Mesendoderm (in vitro differentiated cells): ENCODE data around the gene APOL5.

Source experiments
- DNase-seq: peaks from one replicate; pipeline ENCODE4 v3.0.0; 2013
- H2AK5ac ChIP-seq: 2 replicates; pipeline ENCODE4 v1.6.1; 2013; ENCODE audit warnings: low read length, inconsistent platforms
- H2BK120ac ChIP-seq: 2 replicates; pipeline ENCODE4 v1.6.1; 2013; ENCODE audit warnings: low read depth, mild to moderate bottlenecking, low read length, moderate library complexity, mixed read lengths
- H2BK15ac ChIP-seq: replicated peaks from 2 replicates; pipeline ENCODE4 v1.6.1; 2013; ENCODE audit warnings: low read depth, mild to moderate bottlenecking, moderate library complexity
- H2BK5ac ChIP-seq: 2 replicates; pipeline ENCODE4 v1.6.1; 2013; ENCODE audit warnings: low read length, inconsistent platforms
- H3K18ac ChIP-seq: 2 replicates; pipeline ENCODE4 v1.6.1; 2013; ENCODE audit warnings: mild to moderate bottlenecking, low read length, mixed read lengths
- H3K23ac ChIP-seq: one replicate; pipeline ENCODE4 v1.6.1; 2013; ENCODE audit warnings: low read length
- H3K27ac ChIP-seq: 2 replicates; pipeline ENCODE4 v1.5.1; 2013; ENCODE audit warnings: low read depth, mild to moderate bottlenecking, inconsistent platforms, low read length, moderate library complexity
- H3K27me3 ChIP-seq: 2 replicates; pipeline ENCODE4 v1.6.1; 2013; ENCODE audit warnings: low read length, control low read depth, mild to moderate bottlenecking, inconsistent platforms; ENCODE audit not compliant: insufficient read depth, poor library complexity
- H3K36me3 ChIP-seq: 2 replicates; pipeline ENCODE4 v1.6.1; 2013; ENCODE audit warnings: low read length, inconsistent platforms; ENCODE audit not compliant: control insufficient read depth, insufficient read depth
- H3K4ac ChIP-seq: one replicate; pipeline ENCODE4 v1.6.1; 2013; ENCODE audit warnings: low read depth, mild to moderate bottlenecking, low read length, moderate library complexity
- H3K4me1 ChIP-seq: 2 replicates; pipeline ENCODE4 v1.6.1; 2013; ENCODE audit warnings: low read depth, low read length, inconsistent platforms; ENCODE audit not compliant: control insufficient read depth
- H3K4me2 ChIP-seq: 2 replicates; pipeline ENCODE4 v1.6.1; 2013; ENCODE audit warnings: low read length
- H3K4me3 ChIP-seq: 2 replicates; pipeline ENCODE4 v1.5.1; 2013; ENCODE audit warnings: mild to moderate bottlenecking, low read length
- H3K56ac ChIP-seq: one replicate; pipeline ENCODE4 v1.6.1; 2013; ENCODE audit warnings: low read length
- H3K79me1 ChIP-seq: 2 replicates; pipeline ENCODE4 v1.6.1; 2013; ENCODE audit warnings: low read length, inconsistent platforms
- H3K79me2 ChIP-seq: 2 replicates; pipeline ENCODE4 v1.6.1; 2013; ENCODE audit warnings: mild to moderate bottlenecking, low read length; ENCODE audit not compliant: control insufficient read depth, insufficient read depth
- H3K9ac ChIP-seq: 2 replicates; pipeline ENCODE4 v1.6.1; 2013; ENCODE audit warnings: low read length, inconsistent platforms
- H4K5ac ChIP-seq: one replicate; pipeline ENCODE4 v1.6.1; 2013; ENCODE audit warnings: low read length
- H4K8ac ChIP-seq: one replicate; pipeline ENCODE4 v1.6.1; 2013; ENCODE audit warnings: low read depth, mild to moderate bottlenecking, control low read depth, low read length, moderate library complexity
- WGBS: extraction: QIAGEN DNeasy Blood & Tissue Kit; methylation state at CpG from one replicate; pipeline ENCODE4 v1.1.7; 2013; ENCODE audit warnings: low lambda C conversion rate, missing lambda C conversion rate; ENCODE audit not compliant: insufficient coverage; ENCODE audit errors: extremely low coverage; 5-methylcytosine and 5-hydroxymethylcytosine counted together

Gene APOL5

DNA sequence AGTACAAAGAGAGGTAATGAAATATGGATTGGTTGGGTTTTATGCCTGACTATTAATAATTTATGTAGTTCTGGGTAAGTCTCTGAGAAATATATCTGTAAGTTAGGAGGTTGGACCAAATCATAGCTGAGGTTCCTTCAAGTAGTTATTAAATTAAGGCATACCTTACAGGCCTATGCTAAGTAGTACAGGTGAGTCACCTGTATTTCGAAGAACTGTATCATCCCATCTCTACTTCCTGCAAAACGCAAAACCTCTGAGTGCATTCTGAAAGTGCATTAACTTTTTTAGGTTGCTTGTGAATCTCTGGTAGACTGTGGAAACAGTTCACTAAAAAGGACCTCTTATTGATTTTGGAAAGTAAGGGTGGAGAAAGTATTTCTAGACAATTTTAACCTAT is 37.1 kb downstream of the APOL5 start:
- no peak overlapping the region for H3K23ac ChIP-seq
- no peak overlapping the region for H4K5ac ChIP-seq
- no peak overlapping the region for H2BK120ac ChIP-seq
- H3K79me1 ChIP-seq: no peaks in the 10 kb centered on the region
- H2AK5ac ChIP-seq: no peak overlapping the region
- no CpG with 5 or more reads among the region's 2 CpGs for WGBS
- H4K8ac ChIP-seq: no peak overlapping the region
- no peak overlapping the region for H3K4me3 ChIP-seq
- H3K79me2 ChIP-seq: no peaks in the 10 kb centered on the region
- H3K18ac ChIP-seq: no peak overlapping the region
- H2BK15ac ChIP-seq: no peak overlapping the region
- peaks cover 2% of the 10 kb centered on the region for H3K36me3 ChIP-seq
- no peak overlapping the region for H3K56ac ChIP-seq
- H3K4me1 ChIP-seq: no peaks in the 10 kb centered on the region
- no peaks in the 10 kb centered on the region for H3K27me3 ChIP-seq
- DNase-seq: no peak
- no peak overlapping the region for H3K27ac ChIP-seq
- no peak overlapping the region for H3K4me2 ChIP-seq
- H3K4ac ChIP-seq: no peak overlapping the region
- H2BK5ac ChIP-seq: no peak overlapping the region
- no peak overlapping the region for H3K9ac ChIP-seq

DNA sequence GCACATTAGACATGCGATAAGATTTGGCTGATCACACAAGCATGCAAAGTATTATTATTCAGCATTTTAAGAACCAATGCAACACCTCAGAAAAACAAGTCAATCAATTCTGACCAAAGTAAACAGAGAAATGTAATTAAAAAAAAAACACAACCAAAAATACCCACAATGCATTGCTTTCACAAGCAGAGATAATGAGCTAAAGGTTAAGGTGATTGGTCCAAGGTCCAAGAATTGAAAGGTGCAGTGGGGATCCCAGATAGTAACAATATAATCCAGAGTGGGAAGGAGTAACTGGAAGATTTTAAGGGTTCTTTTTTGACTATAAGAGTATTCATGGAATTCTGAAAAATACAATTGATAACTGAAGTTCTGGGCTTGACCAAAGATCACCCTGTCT is 39.0 kb downstream of the APOL5 start:
- Histone ChIP-seq H3K27me3 (no peaks in the 10 kb centered on the region), H2BK15ac (no peak overlapping the region), H4K8ac (no peak overlapping the region), H3K79me1 (no peaks in the 10 kb centered on the region), H3K79me2 (no peaks in the 10 kb centered on the region), H3K18ac (no peak overlapping the region), H3K9ac (no peak overlapping the region), H2AK5ac (no peak overlapping the region), H3K23ac (no peak overlapping the region), H4K5ac (no peak overlapping the region), H3K36me3 (peaks cover 2% of the 10 kb centered on the region), H3K27ac (no peak overlapping the region), H2BK120ac (no peak overlapping the region), H3K4me1 (no peaks in the 10 kb centered on the region), H3K56ac (no peak overlapping the region), H3K4ac (no peak overlapping the region), H2BK5ac (no peak overlapping the region), H3K4me2 (no peak overlapping the region), H3K4me3 (no peak overlapping the region)
- no CpG with 5 or more reads among the region's 1 CpG for WGBS
- DNase-seq: no peak

DNA sequence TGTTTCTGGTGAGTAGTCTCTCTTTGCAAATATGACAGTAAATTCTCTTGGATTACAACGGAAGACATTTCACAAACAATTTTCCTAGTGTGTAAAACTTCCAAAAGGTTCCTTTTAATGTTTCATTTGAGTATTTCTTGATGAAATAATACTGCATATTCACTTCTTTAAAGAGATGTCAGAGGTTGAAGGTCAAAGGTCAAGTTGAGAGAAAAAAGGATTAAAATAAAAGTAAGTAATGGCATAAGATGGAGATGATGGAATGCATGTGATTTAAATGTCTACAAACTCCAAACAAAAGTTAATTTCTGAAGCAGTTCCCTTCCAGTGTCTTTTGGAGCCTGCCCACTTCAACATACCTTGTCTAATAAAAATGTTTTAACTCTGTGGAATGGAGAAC is 40.7 kb downstream of the APOL5 start:
- Histone ChIP-seq H3K18ac (no peak overlapping the region), H2AK5ac (no peak overlapping the region)

DNA sequence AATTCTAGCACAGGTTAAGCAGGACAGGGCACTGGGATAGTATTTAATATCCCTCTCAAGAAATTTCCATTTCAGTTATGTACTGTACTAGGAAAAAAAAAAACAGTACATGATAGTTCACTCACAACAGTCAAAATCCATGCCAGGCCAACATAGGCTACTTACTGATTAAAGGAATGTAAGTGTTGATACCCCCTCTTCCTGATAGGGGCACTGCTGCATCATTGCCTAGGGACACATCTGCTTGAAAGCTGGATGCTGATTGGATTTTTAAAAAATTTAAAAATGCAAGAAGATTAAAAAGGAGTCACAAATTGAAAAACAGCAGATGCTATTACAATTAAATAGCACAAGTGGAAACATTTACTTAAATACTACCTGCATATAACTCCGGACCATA is 43.4 kb downstream of the APOL5 start:
- no peak overlapping the region for H2BK120ac ChIP-seq
- H3K23ac ChIP-seq: no peak overlapping the region
- no peak overlapping the region for H4K5ac ChIP-seq
- no peak overlapping the region for H3K4me2 ChIP-seq
- H3K27ac ChIP-seq: no peak overlapping the region
- peak; percentile 56 for DNase-seq
- H2AK5ac ChIP-seq: no peak overlapping the region
- H3K79me1 ChIP-seq: no peaks in the 10 kb centered on the region
- H3K27me3 ChIP-seq: no peaks in the 10 kb centered on the region
- H3K4me1 ChIP-seq: no peaks in the 10 kb centered on the region
- no peak overlapping the region for H2BK5ac ChIP-seq
- H3K18ac ChIP-seq: no peak overlapping the region
- no CpG with 5 or more reads among the region's 1 CpG for WGBS
- no peak overlapping the region for H3K56ac ChIP-seq
- H3K4me3 ChIP-seq: no peak overlapping the region
- no peak overlapping the region for H3K4ac ChIP-seq
- H3K36me3 ChIP-seq: peaks cover 2% of the 10 kb centered on the region
- H3K79me2 ChIP-seq: no peaks in the 10 kb centered on the region
- H4K8ac ChIP-seq: no peak overlapping the region
- no peak overlapping the region for H3K9ac ChIP-seq
- H2BK15ac ChIP-seq: no peak overlapping the region

More for the DNA sequence above, 40.7 kb downstream of the APOL5 start:
- Histone ChIP-seq H3K4ac (no peak overlapping the region), H4K5ac (no peak overlapping the region), H3K27ac (no peak overlapping the region), H3K9ac (no peak overlapping the region), H3K23ac (no peak overlapping the region), H3K79me2 (no peaks in the 10 kb centered on the region), H2BK120ac (no peak overlapping the region), H3K79me1 (no peaks in the 10 kb centered on the region), H3K4me2 (no peak overlapping the region), H4K8ac (no peak overlapping the region), H3K4me3 (no peak overlapping the region), H3K56ac (no peak overlapping the region), H3K4me1 (no peaks in the 10 kb centered on the region), H3K27me3 (no peaks in the 10 kb centered on the region), H2BK15ac (no peak overlapping the region), H3K36me3 (peaks cover 2% of the 10 kb centered on the region), H2BK5ac (no peak overlapping the region)
- WGBS: no CpG with 5 or more reads among the region's 1 CpG
- no peak for DNase-seq

DNA sequence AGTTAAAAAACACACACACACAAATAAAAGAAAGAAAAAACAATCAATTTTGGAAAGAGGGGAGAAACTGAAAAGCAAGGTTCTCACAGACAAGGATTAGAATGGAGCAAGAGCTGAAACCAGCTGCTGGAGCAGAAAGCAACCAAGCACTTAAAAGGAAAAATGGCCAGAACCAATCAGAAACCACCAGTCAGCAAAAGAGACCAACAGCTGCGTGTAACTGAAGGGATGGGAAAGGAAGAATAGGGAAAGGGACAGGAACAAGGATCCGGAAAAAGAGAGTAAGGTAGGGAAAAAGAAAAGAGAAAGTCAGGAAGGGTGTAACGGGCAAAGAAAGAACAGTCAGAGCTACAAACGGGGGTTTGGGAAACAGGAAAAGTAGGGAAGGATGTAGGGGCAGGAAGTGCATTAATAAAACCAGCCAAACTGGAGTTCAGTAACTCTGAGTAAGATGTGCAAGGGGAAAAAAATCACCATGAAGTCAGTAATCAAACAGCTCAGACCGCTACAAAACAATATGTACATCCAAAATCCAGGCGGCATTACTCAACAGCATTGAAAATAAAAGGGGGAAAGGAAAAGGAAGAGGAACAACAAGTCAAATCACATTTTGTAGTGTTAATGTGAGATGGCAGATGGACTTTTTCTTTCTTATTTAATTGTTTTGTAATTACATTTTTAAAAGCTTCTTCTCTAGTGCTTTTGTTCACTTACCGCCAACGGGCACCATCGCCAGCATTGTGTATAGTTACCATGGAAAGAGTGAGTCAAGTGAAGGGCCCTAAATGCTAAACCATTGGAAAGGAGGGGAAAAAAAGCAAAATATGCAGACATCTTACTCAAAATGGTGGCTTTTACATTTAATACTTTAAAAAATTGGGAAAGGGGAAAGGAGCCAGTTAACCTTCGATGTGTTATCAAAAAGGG is 49.2 kb downstream of the APOL5 start:
- WGBS: no CpG with 5 or more reads among the region's 10 CpGs
- H3K79me2 ChIP-seq: no peaks in the 10 kb centered on the region

DNA sequence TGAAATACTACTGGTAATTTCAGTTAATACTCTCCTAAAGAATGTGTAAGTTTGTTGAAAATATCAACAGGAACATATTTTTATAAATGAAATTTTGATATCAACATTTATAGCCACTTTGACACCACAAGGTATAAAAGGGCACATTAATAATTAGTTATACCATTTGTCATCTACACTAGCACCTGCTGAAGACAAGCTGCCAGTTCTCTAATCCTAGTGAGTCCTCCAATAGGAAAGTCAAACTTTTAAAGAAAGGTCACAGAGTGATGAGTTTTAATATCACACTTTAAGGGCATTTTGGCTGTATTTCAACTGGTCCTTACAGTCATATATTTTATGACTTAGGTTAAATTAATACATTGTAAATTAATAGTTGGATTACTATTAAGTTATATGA is 52.3 kb downstream of the APOL5 start:
- H3K56ac ChIP-seq: no peak overlapping the region
- H3K79me1 ChIP-seq: no peaks in the 10 kb centered on the region
- H3K4me3 ChIP-seq: no peak overlapping the region
- no peaks in the 10 kb centered on the region for H3K36me3 ChIP-seq
- no peak overlapping the region for H3K27ac ChIP-seq
- no peak overlapping the region for H3K23ac ChIP-seq
- no peak overlapping the region for H2BK120ac ChIP-seq
- H3K4ac ChIP-seq: no peak overlapping the region
- H3K9ac ChIP-seq: no peak overlapping the region
- H2AK5ac ChIP-seq: no peak overlapping the region
- no peak overlapping the region for H2BK15ac ChIP-seq
- no peak overlapping the region for H3K4me2 ChIP-seq
- peaks cover 2% of the 10 kb centered on the region for H3K4me1 ChIP-seq
- H3K79me2 ChIP-seq: no peaks in the 10 kb centered on the region
- no peak overlapping the region for H3K18ac ChIP-seq
- H3K27me3 ChIP-seq: no peaks in the 10 kb centered on the region
- DNase-seq: no peak
- H2BK5ac ChIP-seq: no peak overlapping the region
- no peak overlapping the region for H4K5ac ChIP-seq
- no peak overlapping the region for H4K8ac ChIP-seq

More for the DNA sequence above, 49.2 kb downstream of the APOL5 start:
- Histone ChIP-seq H3K23ac (no peak overlapping the region), H3K4me1 (peaks cover 2% of the 10 kb centered on the region), H3K18ac (no peak overlapping the region), H3K36me3 (no peaks in the 10 kb centered on the region), H2BK15ac (no peak overlapping the region), H3K27ac (no peak overlapping the region), H3K27me3 (no peaks in the 10 kb centered on the region), H3K4me3 (no peak overlapping the region), H3K79me1 (no peaks in the 10 kb centered on the region), H4K5ac (no peak overlapping the region), H3K4ac (no peak overlapping the region), H2AK5ac (no peak overlapping the region), H2BK5ac (no peak overlapping the region), H4K8ac (no peak overlapping the region), H3K9ac (no peak overlapping the region), H2BK120ac (no peak overlapping the region), H3K4me2 (no peak overlapping the region), H3K56ac (no peak overlapping the region)
- no peak for DNase-seq
